K562 (cell line): ENCODE measurements around the gene SLC22A23. TPM values are rescaled to one million over a fixed set of nuclear protein-coding genes. Genes with fewer than 3 reads are reported as not detected.

Experiments
- BHLHE40 ChIP-seq: IDR thresholded peaks from 2 replicates; pipeline ENCODE4 v1.6.1; 2011; ENCODE audit warnings: low read length, improper control_type of control experiment
- CBFA2T3 ChIP-seq: fragments of 450-650 bp; IDR thresholded peaks from 2 replicates; pipeline ENCODE4 v1.6.1; 2017
- CCNT2 ChIP-seq: IDR thresholded peaks from 2 replicates; pipeline ENCODE4 v1.6.1; 2011; ENCODE audit warnings: borderline replicate concordance, low read depth, mild to moderate bottlenecking, moderate library complexity, mixed read lengths, low read length; ENCODE audit not compliant: insufficient read length; ENCODE audit errors: extremely low read depth
- CHD1 ChIP-seq: fragments of 200-600 bp; sonication (generic); IDR thresholded peaks from one replicate; pipeline ENCODE4 v1.6.1; 2012; ENCODE audit warnings: mild to moderate bottlenecking, moderate library complexity, low read length, inconsistent platforms
- E2F4 ChIP-seq: sonication (generic); formaldehyde crosslinking; IDR thresholded peaks from 2 replicates; pipeline ENCODE4 v1.8.0; 2022; ENCODE audit warnings: mild to moderate bottlenecking, low read depth, missing genetic modification reagents
- EP400 ChIP-seq: fragments of 450-650 bp; IDR thresholded peaks from 2 replicates; pipeline ENCODE4 v1.6.1; 2017; ENCODE audit warnings: antibody characterized with exemption, mild to moderate bottlenecking, moderate library complexity
- EZH2 ChIP-seq: IDR thresholded peaks from 2 replicates; pipeline ENCODE4 v1.6.1; 2012; ENCODE audit warnings: low read depth, mild to moderate bottlenecking, inconsistent platforms, low read length, borderline replicate concordance
- FOSL1 ChIP-seq: fragments of 200-800 bp; sonication (Bioruptor generic); conservative IDR thresholded peaks from 2 replicates; pipeline ENCODE4 v1.6.1; 2016; ENCODE audit warnings: missing genetic modification characterization, missing compliant biosample characterization
- FOXA3 ChIP-seq, 2 experiments: fragments of 450-650 bp in 1 of 2; sonication (generic) in 1 of 2; formaldehyde crosslinking; IDR thresholded peaks in 1 of 2; conservative IDR thresholded peaks in 1 of 2; 2 replicates each; pipeline versions ENCODE4 v1.4.0 to v1.8.0; 2020 to 2022; ENCODE audit warnings: mild to moderate bottlenecking in 2 of 2, missing genetic modification reagents in 1 of 2
- HOMEZ ChIP-seq: fragments of 250-450 bp; sonication (Bioruptor Pico); IDR thresholded peaks from 2 replicates; pipeline ENCODE4 v1.4.0; 2020; ENCODE audit warnings: mild to moderate bottlenecking, moderate library complexity
- ID3 ChIP-seq, 2 experiments: fragments of 250-450 bp in 1 of 2; fragments of 450-650 bp in 1 of 2; sonication (Bioruptor Pico) in 1 of 2; IDR thresholded peaks; 2 replicates each; pipeline versions ENCODE4 v1.6.1 to v1.8.0; 2016 to 2021; ENCODE audit warnings: mild to moderate bottlenecking in 2 of 2, moderate library complexity in 2 of 2, missing compliant biosample characterization in 1 of 2, missing genetic modification characterization in 1 of 2
- KDM2B ChIP-seq: fragments of 250-450 bp; sonication (Bioruptor Pico); IDR thresholded peaks from 2 replicates; pipeline ENCODE4 v1.8.0; 2021; ENCODE audit warnings: mild to moderate bottlenecking, moderate library complexity
- KDM5B ChIP-seq: fragments of 200-600 bp; sonication (generic); IDR thresholded peaks from 2 replicates; pipeline ENCODE4 v1.6.1; 2012; ENCODE audit warnings: low read depth, mild to moderate bottlenecking, moderate library complexity, low read length, control low read depth, inconsistent platforms; ENCODE audit not compliant: insufficient replicate concordance
- RBM39 ChIP-seq: fragments of 200-400 bp; formaldehyde crosslinking; optimal IDR thresholded peaks from 2 replicates; pipeline ENCODE3; 2018; ENCODE audit warnings: low read depth, low read length
- THAP12 ChIP-seq: fragments of 250-450 bp; sonication (Bioruptor Pico); IDR thresholded peaks from 2 replicates; pipeline ENCODE4 v1.9.0; 2021; ENCODE audit warnings: mild to moderate bottlenecking, inconsistent platforms
- ZNF717 ChIP-seq: fragments of 250-450 bp; sonication (Bioruptor Pico); IDR thresholded peaks from 2 replicates; pipeline ENCODE4 v1.5.0; 2021
- polyA plus RNA-seq, 8 experiments: library from polyadenylated mRNA; depleted of rRNA in 4 of 8; stranded (reverse) in 5 of 8; unstranded in 3 of 8; fragments of >200 nt; fragmentation: Nextera tagmentation in 2 of 8; fragmentation: Illumina TruSeq in 1 of 8; extraction: Ambion mirVana in 2 of 8; extraction: Trizol in 1 of 8; gene quantifications; 2 replicates each; pipeline versions ENCODE4 v1.2.1 to v1.2.3, GENCODE V29; 2011 to 2014; ENCODE audit warnings: inconsistent platforms in 1 of 8, missing spikeins in 1 of 8
- total RNA-seq, 7 experiments: library from RNA; depleted of rRNA in 6 of 7; stranded (reverse); fragments of >200 nt in 6 of 7; fragmentation: Illumina TruSeq in 2 of 7; extraction: Trizol in 2 of 7; gene quantifications; 2 replicates each; pipeline versions ENCODE4 v1.2.1 to v1.2.3, GENCODE V29; 2011 to 2021; ENCODE audit warnings: low replicate concordance in 1 of 7
- TF ChIP-seq, protein P1 (sequence below): fragments of 450-650 bp; IDR thresholded peaks from 2 replicates; pipeline ENCODE4 v1.7.0; 2016; ENCODE audit warnings: borderline replicate concordance
- TF ChIP-seq, protein P2 (sequence below): fragments of 250-450 bp; sonication (Bioruptor Pico); IDR thresholded peaks from 2 replicates; pipeline ENCODE4 v1.4.0; 2020; ENCODE audit warnings: borderline replicate concordance

The SLC22A23 gene
- total and polyA plus RNA-seq, 9 of the 15 experiments (the other 6 are each of a cell fraction or from before 2014, with no cell fraction given): 0.30 to 8.7 (median 2.5) TPM

DNA sequence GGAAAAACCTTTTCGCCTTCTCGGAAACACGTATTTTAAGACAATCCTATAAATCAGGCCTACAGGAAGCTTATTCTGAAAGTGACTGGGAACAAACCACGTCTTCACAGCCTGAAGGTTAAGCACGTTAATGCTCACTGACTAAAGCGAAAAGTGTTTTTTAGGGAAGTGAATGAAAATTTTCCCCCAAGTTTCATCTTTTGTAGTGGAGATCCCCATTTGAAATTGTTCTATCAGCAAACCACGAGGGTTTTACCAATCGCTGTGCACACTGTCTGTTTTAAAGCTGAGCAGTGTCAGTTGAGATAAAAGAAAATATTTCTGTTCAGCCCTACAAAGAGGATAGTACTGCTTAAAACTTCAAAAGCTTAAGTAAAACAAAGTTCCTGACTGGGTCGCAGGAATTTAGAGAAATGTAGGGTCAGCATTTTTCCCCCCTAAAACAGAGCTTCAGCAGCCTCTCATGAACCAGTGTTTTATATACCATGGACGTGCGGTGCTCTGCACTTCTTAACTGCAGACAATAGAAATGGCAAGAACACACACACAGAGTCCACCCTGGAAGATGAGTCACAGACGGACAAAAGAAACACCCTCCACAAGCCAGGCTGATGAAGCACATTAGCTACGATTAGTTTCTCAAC is 34.9 kb downstream of the SLC22A23 start (continued):
- TF ChIP-seq, protein P1, sequence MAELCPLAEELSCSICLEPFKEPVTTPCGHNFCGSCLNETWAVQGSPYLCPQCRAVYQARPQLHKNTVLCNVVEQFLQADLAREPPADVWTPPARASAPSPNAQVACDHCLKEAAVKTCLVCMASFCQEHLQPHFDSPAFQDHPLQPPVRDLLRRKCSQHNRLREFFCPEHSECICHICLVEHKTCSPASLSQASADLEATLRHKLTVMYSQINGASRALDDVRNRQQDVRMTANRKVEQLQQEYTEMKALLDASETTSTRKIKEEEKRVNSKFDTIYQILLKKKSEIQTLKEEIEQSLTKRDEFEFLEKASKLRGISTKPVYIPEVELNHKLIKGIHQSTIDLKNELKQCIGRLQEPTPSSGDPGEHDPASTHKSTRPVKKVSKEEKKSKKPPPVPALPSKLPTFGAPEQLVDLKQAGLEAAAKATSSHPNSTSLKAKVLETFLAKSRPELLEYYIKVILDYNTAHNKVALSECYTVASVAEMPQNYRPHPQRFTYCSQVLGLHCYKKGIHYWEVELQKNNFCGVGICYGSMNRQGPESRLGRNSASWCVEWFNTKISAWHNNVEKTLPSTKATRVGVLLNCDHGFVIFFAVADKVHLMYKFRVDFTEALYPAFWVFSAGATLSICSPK: no peak
- TF ChIP-seq EP400: no peak
- no peak for TF ChIP-seq ID3 (CRISPR knock-in tag; IDR thresholded peaks at IDR 0.05)
- no peak for TF ChIP-seq ID3 (tag; IDR thresholded peaks at IDR 0.05)
- TF ChIP-seq, protein P2, sequence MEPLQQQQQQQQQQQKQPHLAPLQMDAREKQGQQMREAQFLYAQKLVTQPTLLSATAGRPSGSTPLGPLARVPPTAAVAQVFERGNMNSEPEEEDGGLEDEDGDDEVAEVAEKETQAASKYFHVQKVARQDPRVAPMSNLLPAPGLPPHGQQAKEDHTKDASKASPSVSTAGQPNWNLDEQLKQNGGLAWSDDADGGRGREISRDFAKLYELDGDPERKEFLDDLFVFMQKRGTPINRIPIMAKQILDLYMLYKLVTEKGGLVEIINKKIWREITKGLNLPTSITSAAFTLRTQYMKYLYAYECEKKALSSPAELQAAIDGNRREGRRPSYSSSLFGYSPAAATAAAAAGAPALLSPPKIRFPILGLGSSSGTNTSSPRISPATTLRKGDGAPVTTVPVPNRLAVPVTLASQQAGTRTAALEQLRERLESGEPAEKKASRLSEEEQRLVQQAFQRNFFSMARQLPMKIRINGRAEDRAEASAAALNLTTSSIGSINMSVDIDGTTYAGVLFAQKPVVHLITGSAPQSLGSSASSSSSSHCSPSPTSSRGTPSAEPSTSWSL (CRISPR knock-in tag): no peak
- TF ChIP-seq CBFA2T3: peak; percentile 41; the same call in 1 of the 2 replicates
- TF ChIP-seq KDM5B: peak; percentile 34
- peak; percentile 73 for TF ChIP-seq CHD1
- TF ChIP-seq RBM39: no peak
- TF ChIP-seq ZNF717 (CRISPR knock-in tag): no peak
- TF ChIP-seq CCNT2: no peak
- no peak for TF ChIP-seq KDM2B (CRISPR knock-in tag)
- no peak for TF ChIP-seq HOMEZ (CRISPR knock-in tag)
- TF ChIP-seq FOSL1: peak; percentile 81
- TF ChIP-seq EZH2: no peak
- no peak for TF ChIP-seq E2F4 (CRISPR knock-in tag)
- no peak for TF ChIP-seq FOXA3 (CRISPR knock-in tag; conservative IDR thresholded peaks at IDR 0.05 in 1 of 2, IDR thresholded peaks at IDR 0.05 in 1 of 2)
- no peak for TF ChIP-seq BHLHE40
- TF ChIP-seq THAP12: no peak
